Testis (tissue), 2 donors: ENCODE results near the gene TPRG1.

Experiments used
- CTCF ChIP-seq, 3 experiments: fragments of 450-650 bp in 2 of 3; fragments of 200-600 bp in 1 of 3; sonication (generic) in 1 of 3; IDR thresholded peaks; one replicate each; pipeline ENCODE4 v1.5.1; 2016 to 2019; ENCODE audit warnings: antibody characterized with exemption in 3 of 3, mild to moderate bottlenecking in 2 of 3, moderate library complexity in 1 of 3
- POLR2A ChIP-seq: fragments of 450-650 bp; IDR thresholded peaks from one replicate; pipeline ENCODE4 v1.6.1; 2017; ENCODE audit warnings: antibody characterized with exemption, mild to moderate bottlenecking, moderate library complexity

GRCh38 chr3:189339996-189340395 lies 168.2 kb downstream of the TPRG1 start:
- TF ChIP-seq CTCF (IDR thresholded peaks at IDR 0.05) (no peak), POLR2A (no peak)
